ENCODE data around the gene SELENOT.

DNA sequence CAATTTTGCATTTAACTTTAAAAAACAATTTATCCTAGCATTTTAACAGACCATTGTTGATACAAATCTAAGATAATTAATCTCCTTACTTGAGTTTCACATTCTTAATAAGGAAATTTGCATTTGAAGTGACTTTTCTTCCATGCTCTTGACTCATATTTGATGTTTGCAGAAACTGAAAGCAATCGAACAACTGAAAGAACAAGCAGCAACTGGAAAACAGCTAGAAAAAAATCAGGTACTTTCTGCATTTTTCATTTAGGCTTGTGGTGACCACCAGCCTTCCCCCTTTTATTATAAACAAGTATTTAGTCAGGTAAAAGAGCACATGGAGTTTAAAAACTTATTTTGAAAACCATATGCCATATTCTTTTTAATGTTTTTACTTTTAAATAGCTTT lies 20.1 kb upstream of the SELENOT start:
- TF ChIP-seq ATF1 (CRISPR knock-in tag; IDR thresholded peaks at IDR 0.05) = no peak
- TF ChIP-seq, protein P1, sequence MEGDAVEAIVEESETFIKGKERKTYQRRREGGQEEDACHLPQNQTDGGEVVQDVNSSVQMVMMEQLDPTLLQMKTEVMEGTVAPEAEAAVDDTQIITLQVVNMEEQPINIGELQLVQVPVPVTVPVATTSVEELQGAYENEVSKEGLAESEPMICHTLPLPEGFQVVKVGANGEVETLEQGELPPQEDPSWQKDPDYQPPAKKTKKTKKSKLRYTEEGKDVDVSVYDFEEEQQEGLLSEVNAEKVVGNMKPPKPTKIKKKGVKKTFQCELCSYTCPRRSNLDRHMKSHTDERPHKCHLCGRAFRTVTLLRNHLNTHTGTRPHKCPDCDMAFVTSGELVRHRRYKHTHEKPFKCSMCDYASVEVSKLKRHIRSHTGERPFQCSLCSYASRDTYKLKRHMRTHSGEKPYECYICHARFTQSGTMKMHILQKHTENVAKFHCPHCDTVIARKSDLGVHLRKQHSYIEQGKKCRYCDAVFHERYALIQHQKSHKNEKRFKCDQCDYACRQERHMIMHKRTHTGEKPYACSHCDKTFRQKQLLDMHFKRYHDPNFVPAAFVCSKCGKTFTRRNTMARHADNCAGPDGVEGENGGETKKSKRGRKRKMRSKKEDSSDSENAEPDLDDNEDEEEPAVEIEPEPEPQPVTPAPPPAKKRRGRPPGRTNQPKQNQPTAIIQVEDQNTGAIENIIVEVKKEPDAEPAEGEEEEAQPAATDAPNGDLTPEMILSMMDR (IDR thresholded peaks at IDR 0.05) = no peak
- no peak for TF ChIP-seq ESRRA (CRISPR knock-in tag; IDR thresholded peaks at IDR 0.05; ENCODE audit: borderline replicate concordance)
- TF ChIP-seq, protein P2, sequence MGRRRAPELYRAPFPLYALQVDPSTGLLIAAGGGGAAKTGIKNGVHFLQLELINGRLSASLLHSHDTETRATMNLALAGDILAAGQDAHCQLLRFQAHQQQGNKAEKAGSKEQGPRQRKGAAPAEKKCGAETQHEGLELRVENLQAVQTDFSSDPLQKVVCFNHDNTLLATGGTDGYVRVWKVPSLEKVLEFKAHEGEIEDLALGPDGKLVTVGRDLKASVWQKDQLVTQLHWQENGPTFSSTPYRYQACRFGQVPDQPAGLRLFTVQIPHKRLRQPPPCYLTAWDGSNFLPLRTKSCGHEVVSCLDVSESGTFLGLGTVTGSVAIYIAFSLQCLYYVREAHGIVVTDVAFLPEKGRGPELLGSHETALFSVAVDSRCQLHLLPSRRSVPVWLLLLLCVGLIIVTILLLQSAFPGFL (CRISPR knock-in tag; IDR thresholded peaks at IDR 0.05; ENCODE audit: borderline replicate concordance) = no peak
- TF ChIP-seq TCF7 (CRISPR knock-in tag; IDR thresholded peaks at IDR 0.05; ENCODE audit: low read depth) = no peak
